Parathyroid adenoma (tissue), 2 donors: ENCODE measurements around the gene IQSEC3.

Experiments used
- H2AFZ ChIP-seq: fragments of 300-600 bp; sonication (generic); one replicate; pipeline ENCODE4 v1.7.0; 2017; ENCODE audit warnings: antibody characterized with exemption, mild to moderate bottlenecking
- H3K27ac ChIP-seq: fragments of 300-600 bp; sonication (generic); one replicate; pipeline ENCODE4 v1.7.0; 2017
- H3K27me3 ChIP-seq: fragments of 300-600 bp; sonication (generic); one replicate; pipeline ENCODE4 v1.7.0; 2017; ENCODE audit warnings: low read length; ENCODE audit not compliant: control insufficient read depth, insufficient read depth
- H3K36me3 ChIP-seq: fragments of 300-600 bp; sonication (generic); one replicate; pipeline ENCODE4 v1.7.0; 2017; ENCODE audit warnings: low read length; ENCODE audit not compliant: control insufficient read depth, insufficient read depth
- H3K4me1 ChIP-seq: fragments of 300-600 bp; sonication (generic); one replicate; pipeline ENCODE4 v1.7.0; 2017; ENCODE audit warnings: control low read depth
- H3K4me2 ChIP-seq: fragments of 300-600 bp; sonication (generic); one replicate; pipeline ENCODE4 v1.7.0; 2017; ENCODE audit warnings: low read length
- H3K4me3 ChIP-seq: fragments of 300-600 bp; sonication (generic); one replicate; pipeline ENCODE4 v1.7.0; 2017; ENCODE audit warnings: low read depth, low read length
- H3K79me2 ChIP-seq: fragments of 300-600 bp; sonication (generic); one replicate; pipeline ENCODE4 v1.7.0; 2017; ENCODE audit warnings: control low read depth
- H3K9ac ChIP-seq: fragments of 300-600 bp; sonication (generic); one replicate; pipeline ENCODE4 v1.7.0; 2017; ENCODE audit warnings: mild to moderate bottlenecking
- H3K9me3 ChIP-seq: fragments of 300-600 bp; sonication (generic); one replicate; pipeline ENCODE4 v1.7.0; 2017; ENCODE audit warnings: low read length; ENCODE audit not compliant: control insufficient read depth
- TF ChIP-seq, protein P1 (sequence below): fragments of 300-600 bp; sonication (generic); IDR thresholded peaks from one replicate; pipeline ENCODE4 v1.7.0; 2017; ENCODE audit warnings: antibody characterized with exemption, mild to moderate bottlenecking
- donor health status: primary hyperparathyroidism.

Gene IQSEC3

DNA sequence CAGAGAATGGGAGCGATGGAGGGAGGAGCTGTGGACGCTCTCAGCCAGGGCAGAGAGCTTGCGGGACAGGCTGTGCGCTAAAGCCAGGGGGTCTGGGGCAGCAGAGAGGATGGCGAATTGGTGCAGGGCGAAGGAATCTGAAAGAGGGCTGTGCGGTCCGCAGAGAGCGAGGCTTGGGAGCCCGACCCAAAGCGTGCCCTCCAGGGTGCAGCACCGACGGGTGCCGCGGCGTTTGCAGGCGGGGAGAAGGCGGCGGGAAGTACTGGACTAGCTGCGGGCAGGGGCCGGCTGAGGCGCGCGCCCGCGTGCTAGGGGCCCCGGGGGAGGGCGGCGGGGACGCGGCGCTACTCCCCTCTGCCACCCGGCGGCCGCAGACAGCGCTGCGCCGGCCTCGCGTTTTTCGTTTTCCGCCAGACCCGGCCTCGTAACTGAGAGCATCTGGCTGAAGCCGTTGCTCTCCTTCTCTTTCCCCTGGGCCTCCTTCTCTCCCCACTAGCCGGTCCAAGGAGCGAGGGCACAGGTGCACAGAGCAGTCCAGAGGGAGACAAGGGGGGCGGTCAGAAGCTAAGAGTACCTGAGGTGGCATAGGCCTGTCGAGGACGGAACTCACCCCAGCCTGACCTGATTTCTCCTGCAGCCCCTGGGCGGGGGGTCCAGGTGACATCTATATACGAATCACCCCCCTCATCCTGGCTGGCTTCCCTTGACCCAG lies 122.5 kb downstream of the IQSEC3 start:
- no peaks in the 10 kb centered on the region for H3K27me3 ChIP-seq
- no peaks in the 10 kb centered on the region for H3K79me2 ChIP-seq
- peak overlapping the region; percentile 59 for H3K4me3 ChIP-seq
- H3K36me3 ChIP-seq = no peaks in the 10 kb centered on the region
- H3K27ac ChIP-seq = no peak overlapping the region
- H3K4me2 ChIP-seq = peak overlapping the region; percentile 93
- H3K9me3 ChIP-seq = no peaks in the 10 kb centered on the region
- peak overlapping the region; percentile 80 for H2AFZ ChIP-seq
- TF ChIP-seq, protein P1, sequence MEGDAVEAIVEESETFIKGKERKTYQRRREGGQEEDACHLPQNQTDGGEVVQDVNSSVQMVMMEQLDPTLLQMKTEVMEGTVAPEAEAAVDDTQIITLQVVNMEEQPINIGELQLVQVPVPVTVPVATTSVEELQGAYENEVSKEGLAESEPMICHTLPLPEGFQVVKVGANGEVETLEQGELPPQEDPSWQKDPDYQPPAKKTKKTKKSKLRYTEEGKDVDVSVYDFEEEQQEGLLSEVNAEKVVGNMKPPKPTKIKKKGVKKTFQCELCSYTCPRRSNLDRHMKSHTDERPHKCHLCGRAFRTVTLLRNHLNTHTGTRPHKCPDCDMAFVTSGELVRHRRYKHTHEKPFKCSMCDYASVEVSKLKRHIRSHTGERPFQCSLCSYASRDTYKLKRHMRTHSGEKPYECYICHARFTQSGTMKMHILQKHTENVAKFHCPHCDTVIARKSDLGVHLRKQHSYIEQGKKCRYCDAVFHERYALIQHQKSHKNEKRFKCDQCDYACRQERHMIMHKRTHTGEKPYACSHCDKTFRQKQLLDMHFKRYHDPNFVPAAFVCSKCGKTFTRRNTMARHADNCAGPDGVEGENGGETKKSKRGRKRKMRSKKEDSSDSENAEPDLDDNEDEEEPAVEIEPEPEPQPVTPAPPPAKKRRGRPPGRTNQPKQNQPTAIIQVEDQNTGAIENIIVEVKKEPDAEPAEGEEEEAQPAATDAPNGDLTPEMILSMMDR = peak; percentile 72
- no peak overlapping the region for H3K9ac ChIP-seq
- peaks cover 15% of the 10 kb centered on the region for H3K4me1 ChIP-seq

- Histone ChIP-seq H3K79me2 (no peaks in the 10 kb centered on the region), H3K4me1 (peaks cover 15% of the 10 kb centered on the region), H3K4me2 (peak overlapping the region; percentile 93), H3K9ac (no peak overlapping the region), H3K27me3 (no peaks in the 10 kb centered on the region), H3K4me3 (no peak overlapping the region), H2AFZ (peak overlapping the region; percentile 80), H3K9me3 (no peaks in the 10 kb centered on the region), H3K27ac (no peak overlapping the region), H3K36me3 (no peaks in the 10 kb centered on the region)
- TF ChIP-seq, protein P1 = no peak
Measured at GRCh38 chr12:189622-189962, 123.0 kb downstream of the IQSEC3 start.

- no peak overlapping the region for H3K9ac ChIP-seq
- no peak overlapping the region for H3K27ac ChIP-seq
- H3K36me3 ChIP-seq = no peaks in the 10 kb centered on the region
- no peak overlapping the region for H3K4me2 ChIP-seq
- no peak overlapping the region for H3K4me3 ChIP-seq
- TF ChIP-seq, protein P1 = no peak
- no peak overlapping the region for H2AFZ ChIP-seq
- H3K9me3 ChIP-seq = no peaks in the 10 kb centered on the region
- H3K79me2 ChIP-seq = no peaks in the 10 kb centered on the region
- H3K27me3 ChIP-seq = no peaks in the 10 kb centered on the region
- H3K4me1 ChIP-seq = peaks cover 15% of the 10 kb centered on the region
Measured at GRCh38 chr12:190881-191280, 124.3 kb downstream of the IQSEC3 start.

- no peak overlapping the region for H3K27ac ChIP-seq
- H3K27me3 ChIP-seq = no peaks in the 10 kb centered on the region
- H3K79me2 ChIP-seq = no peaks in the 10 kb centered on the region
- H3K9ac ChIP-seq = no peak overlapping the region
- H3K4me1 ChIP-seq = peaks cover 12% of the 10 kb centered on the region
- TF ChIP-seq, protein P1 = no peak
- H3K4me3 ChIP-seq = no peak overlapping the region
- no peaks in the 10 kb centered on the region for H3K36me3 ChIP-seq
- H2AFZ ChIP-seq = no peak overlapping the region
- H3K9me3 ChIP-seq = no peaks in the 10 kb centered on the region
- H3K4me2 ChIP-seq = no peak overlapping the region
Measured at GRCh38 chr12:191541-191940, 125.0 kb downstream of the IQSEC3 start.

GRCh38 chr12:193261-193660 lies 126.7 kb downstream of the IQSEC3 start:
- Histone ChIP-seq H3K4me2 (no peak overlapping the region), H2AFZ (no peak overlapping the region), H3K9me3 (no peaks in the 10 kb centered on the region), H3K27ac (no peak overlapping the region), H3K4me1 (peaks cover 9% of the 10 kb centered on the region), H3K4me3 (no peak overlapping the region), H3K36me3 (no peaks in the 10 kb centered on the region), H3K9ac (no peak overlapping the region), H3K27me3 (no peaks in the 10 kb centered on the region), H3K79me2 (no peaks in the 10 kb centered on the region)
- TF ChIP-seq, protein P1 = no peak
